Measurements from ENCODE around the gene ACTN1.
A peak's percentile ranks its signal among the peaks of the same experiment; 100 is the strongest.

Gene ACTN1

DNA sequence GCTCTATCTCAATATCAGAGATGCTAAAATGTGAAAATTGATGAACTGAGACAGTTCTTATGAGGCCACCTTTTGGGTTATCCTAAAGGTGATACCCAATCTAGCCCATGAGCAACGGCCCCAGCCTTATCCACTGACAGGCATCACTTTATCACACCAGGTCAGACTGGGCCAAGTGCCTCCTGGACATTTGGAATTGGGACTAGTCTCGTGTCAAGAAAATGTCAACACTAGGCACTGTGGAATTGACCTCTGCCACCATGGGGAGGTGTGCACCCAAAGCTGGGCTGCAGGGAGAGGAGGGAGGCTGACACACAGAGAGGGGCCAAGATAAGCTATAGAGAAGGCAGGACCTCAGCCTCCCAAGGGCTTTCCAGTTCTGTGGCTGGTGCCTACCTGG, 107.7 kb downstream of the ACTN1 start:
- DNase-seq (ENCODE audit: insufficient read length, low spot score) (no peak), FAIRE-seq (no peak)
- TF ChIP-seq POLR2AphosphoS5 (IDR thresholded peaks at IDR 0.05; ENCODE audit: low read depth, low read length), result no peak
- no peak for TF ChIP-seq TAF1 (IDR thresholded peaks at IDR 0.05; ENCODE audit: low read depth, low read length)
- TF ChIP-seq POU2F2 (IDR thresholded peaks at IDR 0.05; ENCODE audit: low read depth, low read length), result no peak
- TF ChIP-seq PAX5 (IDR thresholded peaks at IDR 0.05; ENCODE audit: insufficient read depth, low read length, severe bottlenecking), result no peak
- no peak for TF ChIP-seq POLR2A (IDR thresholded peaks at IDR 0.05; ENCODE audit: low read depth, low read length)
- no peak for TF ChIP-seq SPI1 (IDR thresholded peaks at IDR 0.05; ENCODE audit: low read depth, low read length)

DNA sequence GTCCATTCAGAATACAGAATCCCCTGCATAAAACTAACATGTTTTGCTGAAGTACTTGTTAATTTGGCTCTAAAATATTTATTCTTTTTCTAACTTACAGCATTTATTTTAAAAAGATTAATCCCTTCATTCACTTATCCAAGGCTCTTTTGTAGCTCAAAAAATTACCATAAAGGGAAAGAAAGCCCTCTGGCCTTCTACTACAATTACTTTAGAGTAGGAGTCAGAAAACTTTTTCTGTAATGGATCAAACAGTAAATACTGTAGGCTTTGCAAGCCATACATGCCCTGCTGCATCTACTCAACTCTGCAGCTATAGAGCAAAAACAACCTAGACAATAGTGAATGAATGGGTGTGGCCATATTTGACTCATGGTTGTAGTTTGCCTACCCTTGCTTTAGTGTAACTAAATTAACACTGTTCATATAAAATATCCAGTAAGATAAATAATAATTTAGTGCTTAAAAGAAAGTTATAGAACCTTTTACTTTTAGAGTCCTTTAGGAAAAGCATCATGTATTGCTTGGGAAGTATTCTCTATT, 112.0 kb downstream of the ACTN1 start:
- DNase-seq (ENCODE audit: insufficient read length, low spot score), result no peak
- no peak for FAIRE-seq
- TF ChIP-seq TAF1 (IDR thresholded peaks at IDR 0.05; ENCODE audit: low read depth, low read length) (no peak), POLR2A (IDR thresholded peaks at IDR 0.05; ENCODE audit: low read depth, low read length) (no peak), PAX5 (IDR thresholded peaks at IDR 0.05; ENCODE audit: insufficient read depth, low read length, severe bottlenecking) (no peak), SPI1 (IDR thresholded peaks at IDR 0.05; ENCODE audit: low read depth, low read length) (no peak), POU2F2 (IDR thresholded peaks at IDR 0.05; ENCODE audit: low read depth, low read length) (no peak)

DNA sequence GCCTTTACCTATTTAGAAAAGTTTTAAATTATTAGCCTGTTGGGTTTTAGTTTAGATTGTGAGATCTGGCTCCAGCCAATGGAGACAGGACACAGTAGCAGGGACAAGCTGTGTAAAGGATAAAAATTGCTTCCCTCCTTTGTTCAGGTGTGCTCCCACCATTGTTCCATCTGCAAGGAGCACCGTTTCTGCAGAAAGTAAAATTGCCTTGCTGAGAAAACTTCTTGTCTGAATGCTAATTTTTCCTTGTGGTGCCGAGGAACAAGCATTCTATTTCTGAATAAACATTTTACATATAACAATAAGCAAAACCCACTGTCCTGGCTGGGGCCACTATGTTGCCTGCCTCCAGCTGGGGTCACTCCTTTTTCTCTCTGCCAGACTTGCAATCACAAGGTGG, 113.6 kb downstream of the ACTN1 start:
- DNase-seq (ENCODE audit: insufficient read length, low spot score), result no peak
- no peak for FAIRE-seq
- TF ChIP-seq SPI1 (IDR thresholded peaks at IDR 0.05; ENCODE audit: low read depth, low read length), result no peak

- FAIRE-seq (no peak), DNase-seq (ENCODE audit: insufficient read length, low spot score) (no peak)
- no peak for TF ChIP-seq SPI1 (IDR thresholded peaks at IDR 0.05; ENCODE audit: low read depth, low read length)
- no peak for TF ChIP-seq POLR2AphosphoS5 (IDR thresholded peaks at IDR 0.05; ENCODE audit: low read depth, low read length)
- no peak for TF ChIP-seq POU2F2 (IDR thresholded peaks at IDR 0.05; ENCODE audit: low read depth, low read length)
Observed at GRCh38 chr14:68864361-68864750, 114.7 kb downstream of the ACTN1 start.

DNA sequence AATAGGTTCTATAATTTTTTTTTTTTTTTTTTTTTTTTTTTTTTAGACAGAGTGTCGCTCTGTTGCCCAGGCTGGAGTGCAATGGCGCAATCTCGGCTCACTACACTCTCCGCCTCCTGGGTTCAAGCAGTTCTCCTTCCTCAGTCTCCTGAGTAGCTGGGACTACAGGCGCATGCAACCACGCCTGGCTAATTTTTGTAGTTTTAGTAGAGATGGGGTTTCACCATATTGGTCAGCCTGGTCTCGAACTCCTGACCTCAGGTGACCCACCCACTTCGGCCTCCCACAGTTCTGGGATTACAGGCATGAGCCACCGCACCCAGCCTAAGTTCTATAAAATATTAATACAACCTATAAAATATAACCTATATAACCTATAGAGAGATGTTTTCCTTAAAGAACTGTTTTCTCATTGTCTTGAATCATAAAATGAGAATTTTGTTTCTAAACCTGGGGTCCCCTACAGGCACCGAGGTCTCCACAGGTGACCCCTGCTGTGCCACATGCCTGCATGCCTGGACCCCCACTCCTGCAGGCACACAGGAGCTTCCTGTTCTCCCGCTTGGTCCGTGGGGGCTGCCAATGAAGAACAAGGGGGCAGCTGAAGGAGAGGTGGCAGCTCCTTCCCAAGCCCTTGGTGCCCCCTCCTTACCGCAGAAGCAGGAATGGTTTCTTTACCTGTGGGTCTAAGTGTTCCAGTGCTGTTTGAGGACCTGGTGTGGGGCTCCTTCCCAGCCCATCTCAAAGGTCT, 115.3 kb downstream of the ACTN1 start:
- FAIRE-seq (no peak), DNase-seq (ENCODE audit: insufficient read length, low spot score) (no peak)
- TF ChIP-seq POLR2A (IDR thresholded peaks at IDR 0.05; ENCODE audit: low read depth, low read length) (no peak), PAX5 (IDR thresholded peaks at IDR 0.05; ENCODE audit: insufficient read depth, low read length, severe bottlenecking) (no peak), POLR2AphosphoS5 (IDR thresholded peaks at IDR 0.05; ENCODE audit: low read depth, low read length) (no peak), POU2F2 (IDR thresholded peaks at IDR 0.05; ENCODE audit: low read depth, low read length) (no peak), SPI1 (IDR thresholded peaks at IDR 0.05; ENCODE audit: low read depth, low read length) (no peak), TAF1 (IDR thresholded peaks at IDR 0.05; ENCODE audit: low read depth, low read length) (no peak)

DNA sequence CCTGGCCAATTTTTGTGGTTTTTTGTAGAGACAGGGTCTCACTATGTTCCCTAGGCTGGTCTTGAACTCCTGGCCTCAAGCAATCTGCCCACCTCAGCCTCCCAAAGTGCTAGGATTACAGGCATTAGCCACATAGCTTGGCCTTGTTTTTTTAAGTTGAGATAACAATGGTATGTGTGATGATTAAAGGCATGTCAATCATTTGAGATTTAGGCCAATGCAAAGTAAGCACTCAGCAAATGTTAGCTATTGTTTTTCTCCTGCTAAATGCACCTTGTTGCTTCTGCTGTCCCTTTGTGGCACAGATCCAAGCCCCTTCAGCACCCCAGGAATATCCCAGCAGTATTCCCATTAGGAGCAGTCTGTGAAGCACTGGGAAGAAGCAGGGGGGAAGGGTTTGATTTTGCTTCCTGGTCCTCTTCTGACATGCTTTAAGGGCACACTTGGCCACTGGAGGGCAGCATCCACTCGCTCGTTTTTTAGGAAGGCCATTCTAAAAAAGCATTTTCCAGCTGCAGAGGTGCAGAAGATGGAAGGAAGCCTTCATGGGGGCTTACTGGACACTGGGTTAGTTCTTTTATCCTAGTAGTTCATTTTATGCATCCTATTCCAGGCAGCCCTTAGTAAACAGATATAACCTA, 116.0 kb downstream of the ACTN1 start:
- peak; percentile 59 for DNase-seq (ENCODE audit: insufficient read length, low spot score)
- no peak for TF ChIP-seq SPI1 (IDR thresholded peaks at IDR 0.05; ENCODE audit: low read depth, low read length)
- TF ChIP-seq POU2F2 (IDR thresholded peaks at IDR 0.05; ENCODE audit: low read depth, low read length), result no peak; the same call in 1 of the 2 replicates
- no peak for TF ChIP-seq TAF1 (IDR thresholded peaks at IDR 0.05; ENCODE audit: low read depth, low read length)
- no peak for TF ChIP-seq POLR2AphosphoS5 (IDR thresholded peaks at IDR 0.05; ENCODE audit: low read depth, low read length)
- TF ChIP-seq PAX5 (IDR thresholded peaks at IDR 0.05; ENCODE audit: insufficient read depth, low read length, severe bottlenecking), result no peak
- TF ChIP-seq POLR2A (IDR thresholded peaks at IDR 0.05; ENCODE audit: low read depth, low read length), result no peak
- FAIRE-seq, result peak; percentile 84

DNA sequence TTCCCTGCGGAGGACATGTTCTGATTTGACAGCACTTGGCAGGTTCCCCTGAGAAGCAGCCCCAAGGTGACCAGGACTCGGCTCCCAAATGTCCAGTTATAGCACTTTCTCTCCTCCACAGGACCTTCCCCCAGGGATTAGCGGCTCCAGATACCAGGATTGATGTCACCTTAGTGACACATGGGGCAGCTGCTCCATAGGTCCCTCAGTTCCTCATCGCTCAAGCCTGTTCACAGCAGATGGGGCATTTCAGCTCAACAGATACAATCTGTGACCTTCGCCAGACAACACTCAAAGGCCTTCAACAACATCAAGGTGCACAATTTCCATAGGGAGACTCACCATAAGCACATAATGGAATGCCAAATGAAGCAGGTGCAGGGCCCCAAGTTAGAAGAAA, 118.3 kb downstream of the ACTN1 start:
- TF ChIP-seq SPI1 (IDR thresholded peaks at IDR 0.05; ENCODE audit: low read depth, low read length) (no peak), PAX5 (IDR thresholded peaks at IDR 0.05; ENCODE audit: insufficient read depth, low read length, severe bottlenecking) (no peak), POLR2AphosphoS5 (IDR thresholded peaks at IDR 0.05; ENCODE audit: low read depth, low read length) (no peak), POU2F2 (IDR thresholded peaks at IDR 0.05; ENCODE audit: low read depth, low read length) (no peak), POLR2A (IDR thresholded peaks at IDR 0.05; ENCODE audit: low read depth, low read length) (no peak), TAF1 (IDR thresholded peaks at IDR 0.05; ENCODE audit: low read depth, low read length) (no peak)
- no peak for DNase-seq (ENCODE audit: insufficient read length, low spot score)
- FAIRE-seq, result no peak

DNA sequence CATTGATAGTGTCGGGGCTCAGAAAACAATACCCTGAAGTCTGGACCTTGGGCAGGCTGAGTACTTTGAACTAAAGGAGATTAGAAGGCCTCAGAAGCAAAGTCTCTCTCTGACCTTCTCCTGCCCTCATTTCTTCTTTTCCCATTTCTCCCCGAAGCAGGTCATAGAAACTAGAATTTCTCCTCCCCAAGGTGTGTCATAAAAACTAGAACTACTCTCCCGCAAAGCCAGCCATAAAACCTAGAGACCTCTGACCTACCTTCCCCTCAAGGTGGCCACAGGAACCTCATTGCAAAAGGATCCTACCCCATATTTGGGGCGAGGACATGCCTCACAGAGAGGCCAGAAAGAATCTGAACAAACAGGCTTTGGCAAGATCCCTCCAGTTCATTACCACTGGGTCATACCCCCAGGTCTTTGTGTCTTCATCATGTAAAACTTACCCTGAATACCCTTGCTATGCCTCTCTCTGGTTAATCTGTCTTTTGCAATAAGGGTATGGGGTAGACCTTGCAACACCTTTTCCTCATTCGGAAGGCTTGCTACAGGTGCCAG, 121.5 kb downstream of the ACTN1 start:
- TF ChIP-seq POLR2A (IDR thresholded peaks at IDR 0.05; ENCODE audit: low read depth, low read length) (no peak), POLR2AphosphoS5 (IDR thresholded peaks at IDR 0.05; ENCODE audit: low read depth, low read length) (no peak), TAF1 (IDR thresholded peaks at IDR 0.05; ENCODE audit: low read depth, low read length) (no peak), SPI1 (IDR thresholded peaks at IDR 0.05; ENCODE audit: low read depth, low read length) (no peak), PAX5 (IDR thresholded peaks at IDR 0.05; ENCODE audit: insufficient read depth, low read length, severe bottlenecking) (no peak), POU2F2 (IDR thresholded peaks at IDR 0.05; ENCODE audit: low read depth, low read length) (no peak)
- no peak for DNase-seq (ENCODE audit: insufficient read length, low spot score)
- FAIRE-seq, result no peak

DNA sequence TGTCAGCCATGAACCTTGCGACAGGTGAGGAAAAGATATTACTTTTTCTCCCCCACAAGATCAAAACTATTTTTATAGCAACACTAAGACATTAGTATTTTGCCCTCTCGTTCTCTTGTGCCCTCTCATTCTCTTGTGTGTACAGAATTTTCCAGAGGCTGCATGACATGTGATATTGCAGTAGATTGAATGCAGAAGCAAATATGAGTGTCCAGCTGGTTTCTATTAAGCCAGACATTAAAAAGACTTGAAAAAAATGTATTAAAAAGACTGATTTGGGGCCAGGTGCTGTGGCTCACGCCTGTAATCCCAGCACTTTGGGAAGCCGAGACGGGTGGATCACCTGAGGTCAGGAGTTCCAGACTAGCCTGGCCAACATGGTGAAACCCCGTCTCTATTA, 122.5 kb downstream of the ACTN1 start:
- no peak for TF ChIP-seq POLR2A (IDR thresholded peaks at IDR 0.05; ENCODE audit: low read depth, low read length)
- TF ChIP-seq PAX5 (IDR thresholded peaks at IDR 0.05; ENCODE audit: insufficient read depth, low read length, severe bottlenecking), result no peak
- no peak for DNase-seq (ENCODE audit: insufficient read length, low spot score)
- no peak for FAIRE-seq

GRCh38 chr14:68854421-68854820, 124.7 kb downstream of the ACTN1 start:
- TF ChIP-seq SPI1 (IDR thresholded peaks at IDR 0.05; ENCODE audit: low read depth, low read length) (no peak), TAF1 (IDR thresholded peaks at IDR 0.05; ENCODE audit: low read depth, low read length) (no peak), PAX5 (IDR thresholded peaks at IDR 0.05; ENCODE audit: insufficient read depth, low read length, severe bottlenecking) (no peak), POLR2A (IDR thresholded peaks at IDR 0.05; ENCODE audit: low read depth, low read length) (no peak), POU2F2 (IDR thresholded peaks at IDR 0.05; ENCODE audit: low read depth, low read length) (no peak), POLR2AphosphoS5 (IDR thresholded peaks at IDR 0.05; ENCODE audit: low read depth, low read length) (no peak)
- FAIRE-seq (no peak), DNase-seq (ENCODE audit: insufficient read length, low spot score) (no peak)
